Activated CD4-positive, alpha-beta T cell treated with anti-CD3 and anti-CD28 coated beads for 24 hours (primary cell): Measurements from ENCODE around the gene GRM2.

ENCODE experiments used
- DNase-seq, 2 donors: peaks; one replicate each; pipeline ENCODE4 v3.0.0-alpha.2; 2020; ENCODE audit warnings: low read depth in 2 of 2

Gene GRM2

DNA sequence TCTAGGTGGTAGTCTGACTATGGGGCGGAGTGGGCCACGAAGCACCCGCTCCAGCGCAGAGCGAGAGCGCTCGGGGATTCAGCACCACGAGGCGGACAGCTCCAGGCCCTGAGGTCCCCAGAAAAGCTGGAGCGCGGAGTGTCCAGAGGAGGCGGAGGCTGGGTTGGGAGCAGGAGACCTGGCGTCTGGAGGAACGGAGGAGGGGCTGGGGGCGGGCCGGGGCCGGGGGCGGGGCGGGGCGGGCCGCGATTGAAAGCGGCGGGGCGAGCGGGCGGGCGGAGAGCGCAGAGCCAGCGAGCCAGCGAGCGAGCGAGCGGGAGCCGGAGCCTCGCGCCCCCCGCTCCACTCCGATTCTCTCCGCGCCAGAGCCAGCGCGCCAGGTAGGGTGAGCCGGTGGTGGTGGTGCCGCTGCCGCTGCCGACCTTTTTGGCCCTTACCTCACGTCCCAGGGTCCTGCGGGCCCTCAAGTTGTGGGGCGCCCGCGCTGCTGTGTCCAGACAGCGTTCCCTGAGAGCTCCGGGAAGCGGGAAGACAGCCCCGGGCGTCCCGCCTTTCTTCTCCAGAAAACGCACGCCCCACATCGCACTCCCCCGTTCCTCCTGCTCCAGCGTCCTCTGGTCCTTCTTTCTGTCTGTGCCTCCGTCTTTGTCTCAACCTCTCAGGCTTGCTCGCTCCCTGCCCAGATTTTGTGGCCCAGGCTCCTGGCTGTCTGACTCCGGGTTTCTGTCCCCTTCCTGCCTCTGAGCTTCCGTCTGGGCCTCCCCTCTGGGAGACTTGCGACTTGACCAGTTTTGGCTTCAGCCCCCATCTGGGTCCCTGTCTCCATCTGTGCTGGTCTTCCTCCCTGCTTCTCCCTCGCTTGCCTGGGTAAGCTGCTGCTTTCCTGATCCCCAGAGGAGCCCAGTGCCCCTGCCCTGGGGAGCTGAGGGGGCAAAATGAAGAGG, at the start of gene GRM2:
Gene GRM2 (plus strand): TSS at position 281 of the 944 bp plus-strand sequence. CDS start 1,916 bp downstream, outside the sequence.
- DNase-seq = no peak

DNA sequence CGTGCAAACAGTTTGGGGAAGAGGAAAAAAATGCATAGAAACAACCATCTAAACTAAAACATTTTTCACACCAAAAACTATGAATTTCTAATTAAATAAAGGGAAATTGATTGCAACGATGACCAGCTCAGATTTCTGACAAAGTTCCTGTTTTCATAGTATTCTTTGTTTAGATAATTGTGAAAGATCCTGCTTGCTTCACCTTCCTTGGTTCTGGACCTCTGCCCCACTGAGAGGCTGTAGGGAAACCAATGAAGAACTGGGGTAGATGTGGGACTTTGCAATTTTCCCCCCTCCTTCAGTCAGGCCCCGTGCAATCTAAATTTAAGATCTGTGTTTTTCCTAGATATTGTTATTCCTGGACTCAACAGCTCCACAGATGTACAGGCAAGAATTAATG, 49.6 kb upstream of the GRM2 start:
- DNase-seq = no peak

DNA sequence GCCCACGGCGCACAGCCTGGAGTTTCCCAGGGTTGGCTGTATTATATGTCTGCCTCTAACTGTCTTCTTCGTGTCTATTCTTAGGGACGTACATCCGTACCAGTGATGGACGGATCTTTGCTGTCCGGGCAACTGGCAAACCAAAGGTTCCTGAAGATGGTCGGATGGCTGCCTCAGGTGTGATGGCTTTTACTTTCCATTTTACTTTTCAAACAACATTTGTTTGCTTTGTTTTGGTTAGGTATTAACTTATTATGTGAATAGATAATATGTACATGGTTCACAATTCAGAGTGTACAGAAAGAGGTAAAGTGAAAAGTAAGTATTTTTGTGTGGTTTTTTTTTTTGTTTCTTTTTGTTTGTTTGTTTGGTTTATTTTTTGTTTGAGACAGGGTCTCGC, 46.9 kb upstream of the GRM2 start:
- DNase-seq = no peak

DNA sequence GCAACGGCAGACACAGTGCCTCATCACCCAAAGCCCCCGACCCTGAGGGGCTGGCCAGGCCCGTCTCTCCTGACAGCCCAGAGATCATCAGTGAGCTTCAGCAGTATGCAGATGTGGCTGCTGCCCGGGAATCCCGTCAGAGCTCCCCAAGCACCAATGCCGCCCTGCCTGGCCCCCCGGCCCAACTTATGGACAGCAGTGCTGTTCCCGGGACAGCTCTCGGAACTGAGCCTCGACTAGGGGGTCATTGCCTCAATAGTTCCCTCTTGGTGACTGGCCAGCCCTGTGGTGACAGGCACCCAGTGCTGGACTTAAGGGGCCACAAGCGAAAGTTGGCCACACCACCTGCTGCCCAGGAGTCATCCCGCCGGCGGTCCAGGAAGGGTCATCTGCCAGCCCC, 44.4 kb upstream of the GRM2 start:
- no peak for DNase-seq

GRCh38 chr3:51668756-51669155, 38.1 kb upstream of the GRM2 start:
- no peak for DNase-seq

- peak; percentile 77 to 84 for DNase-seq
Observed at GRCh38 chr3:51669241-51670052, 37.4 kb upstream of the GRM2 start.

- DNase-seq = no peak
Observed at GRCh38 chr3:51670053-51670822, 36.6 kb upstream of the GRM2 start.

DNA sequence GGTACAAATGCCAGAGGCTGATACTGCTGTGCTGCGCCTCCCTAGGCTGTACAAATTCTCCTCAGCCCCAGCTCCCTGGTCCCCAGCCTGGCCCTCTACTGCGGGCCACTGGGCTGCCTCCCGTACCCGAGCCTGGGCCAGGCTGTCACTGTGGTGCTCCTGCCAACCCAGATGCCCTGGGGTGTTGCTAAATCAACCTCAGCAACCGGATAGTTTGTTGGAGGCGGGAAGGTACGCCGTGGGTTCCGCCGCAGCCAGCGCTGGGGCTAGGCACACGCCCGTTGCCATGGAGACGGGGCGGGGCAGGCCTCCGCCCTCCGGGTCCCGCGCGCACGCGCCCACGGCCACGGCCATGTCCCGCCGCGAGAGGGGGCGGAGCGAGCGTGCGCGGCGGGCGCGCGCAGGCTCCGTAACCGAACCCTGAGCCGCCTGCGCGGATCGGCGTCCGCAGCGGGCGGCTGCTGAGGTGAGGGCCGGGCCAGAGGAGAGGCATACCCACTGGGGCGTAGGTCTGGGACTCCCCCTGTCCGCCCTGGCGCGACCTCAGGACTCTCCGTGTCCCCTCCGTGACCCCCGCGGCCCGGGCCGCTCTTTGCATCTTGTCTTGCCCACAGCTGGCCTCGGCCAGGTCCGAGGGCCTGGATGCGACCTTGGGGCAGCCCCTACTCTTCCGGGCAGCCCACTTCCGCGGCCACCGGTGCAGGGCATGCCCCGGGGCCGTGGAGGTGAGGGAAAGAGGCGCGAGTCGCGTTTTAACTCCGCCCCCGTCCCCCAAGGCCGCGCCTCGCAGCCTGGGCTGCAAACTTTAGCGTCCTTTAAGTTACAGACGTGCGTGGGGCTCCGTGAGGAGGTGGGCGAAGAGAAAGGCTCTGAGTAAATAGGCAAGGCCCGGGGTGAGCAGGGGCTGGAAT, 35.8 kb upstream of the GRM2 start, which contains the start of gene TEX264:
Gene TEX264 (plus strand): TSS at position 430 of the 911 bp plus-strand sequence. CDS start 3,053 bp downstream, outside the sequence.
- DNase-seq = peak; percentile 87 to 89

GRCh38 chr3:51671734-51672475, 35.0 kb upstream of the GRM2 start:
- DNase-seq = peak; percentile 38 to 52

- no peak for DNase-seq
Observed at GRCh38 chr3:51673181-51673801, 33.6 kb upstream of the GRM2 start.

DNA sequence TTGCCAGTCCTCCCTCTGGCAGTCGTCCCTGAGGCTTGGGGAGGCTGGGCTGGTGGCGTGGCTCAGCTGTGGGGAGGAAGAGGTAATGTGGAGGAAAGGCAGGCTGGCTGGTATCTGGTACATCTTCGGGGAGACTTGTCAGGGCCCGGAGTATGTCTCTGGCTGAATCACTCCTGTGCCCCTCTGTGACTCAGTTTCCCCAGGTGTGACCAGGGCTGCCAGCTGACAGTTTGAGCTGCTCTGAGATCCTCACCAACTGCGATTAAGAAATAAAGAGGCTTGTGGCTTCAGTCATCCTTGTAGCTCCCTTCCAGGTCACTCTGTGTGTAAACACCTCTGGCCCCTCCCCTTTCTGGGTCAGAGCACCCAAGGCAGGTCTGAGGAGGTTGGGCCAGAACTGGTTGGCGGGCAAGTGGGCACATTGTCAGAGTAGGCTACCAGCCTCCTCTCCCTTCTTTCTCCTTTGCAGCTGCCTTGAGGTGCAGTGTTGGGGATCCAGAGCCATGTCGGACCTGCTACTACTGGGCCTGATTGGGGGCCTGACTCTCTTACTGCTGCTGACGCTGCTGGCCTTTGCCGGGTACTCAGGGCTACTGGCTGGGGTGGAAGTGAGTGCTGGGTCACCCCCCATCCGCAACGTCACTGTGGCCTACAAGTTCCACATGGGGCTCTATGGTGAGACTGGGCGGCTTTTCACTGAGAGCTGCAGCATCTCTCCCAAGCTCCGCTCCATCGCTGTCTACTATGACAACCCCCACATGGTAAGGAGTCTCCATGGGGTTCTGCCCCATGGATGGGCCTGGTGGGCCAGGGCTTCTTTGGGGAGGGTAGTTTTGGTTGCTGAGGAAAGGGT, 32.8 kb upstream of the GRM2 start:
- no peak for DNase-seq

DNA sequence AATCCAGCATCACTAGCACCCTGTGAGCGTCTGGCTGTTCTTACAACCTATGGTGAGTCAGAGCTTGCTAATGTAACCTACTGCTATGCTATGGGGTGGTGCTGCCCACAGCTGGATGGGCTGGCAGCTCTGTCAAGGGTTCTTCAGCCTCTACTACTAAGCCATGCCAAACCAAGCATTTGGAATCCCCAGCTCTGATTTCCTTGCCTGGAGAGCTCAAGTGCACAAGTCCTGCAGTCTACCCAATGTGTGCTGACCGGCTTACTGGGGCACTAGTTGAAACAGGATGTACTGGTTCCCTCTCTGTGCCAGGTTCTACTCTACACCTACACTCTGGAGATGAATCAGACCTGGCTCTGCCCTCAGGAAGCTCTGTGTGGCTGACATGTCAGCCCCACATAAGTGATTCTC, 31.7 kb upstream of the GRM2 start:
- DNase-seq = no peak

DNA sequence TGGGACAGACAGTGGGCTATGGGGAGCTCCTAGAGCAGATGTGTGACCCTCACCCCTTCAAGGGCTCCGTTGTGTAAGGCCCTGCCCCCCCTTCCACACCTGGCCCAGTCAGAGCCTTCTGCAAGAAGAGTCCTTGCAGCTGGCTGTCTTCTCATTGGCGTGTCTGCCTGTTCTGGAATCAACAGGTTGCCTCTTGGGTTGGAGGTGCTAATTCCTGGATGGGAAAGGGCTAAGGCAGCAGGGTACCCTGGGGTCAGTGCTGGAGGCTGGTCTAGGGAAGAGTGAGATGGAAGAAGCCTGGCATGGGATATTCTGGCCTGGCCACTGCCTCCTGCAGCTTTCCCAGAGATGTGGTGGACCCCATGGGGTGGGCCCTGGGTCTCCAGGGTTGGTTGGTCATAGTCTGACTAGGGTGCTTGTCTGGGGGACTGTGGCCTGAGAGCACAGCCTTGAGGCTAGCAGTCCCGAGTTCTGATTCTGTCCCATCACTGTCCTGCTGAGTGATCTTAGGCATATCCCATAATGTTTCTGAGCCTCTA, 30.7 kb upstream of the GRM2 start:
- no peak for DNase-seq

GRCh38 chr3:51677358-51677757, 29.5 kb upstream of the GRM2 start:
- DNase-seq = no peak

- no peak for DNase-seq
Observed at GRCh38 chr3:51678186-51678585, 28.7 kb upstream of the GRM2 start.

- no peak for DNase-seq
Observed at GRCh38 chr3:51678641-51679040, 28.2 kb upstream of the GRM2 start.

DNA sequence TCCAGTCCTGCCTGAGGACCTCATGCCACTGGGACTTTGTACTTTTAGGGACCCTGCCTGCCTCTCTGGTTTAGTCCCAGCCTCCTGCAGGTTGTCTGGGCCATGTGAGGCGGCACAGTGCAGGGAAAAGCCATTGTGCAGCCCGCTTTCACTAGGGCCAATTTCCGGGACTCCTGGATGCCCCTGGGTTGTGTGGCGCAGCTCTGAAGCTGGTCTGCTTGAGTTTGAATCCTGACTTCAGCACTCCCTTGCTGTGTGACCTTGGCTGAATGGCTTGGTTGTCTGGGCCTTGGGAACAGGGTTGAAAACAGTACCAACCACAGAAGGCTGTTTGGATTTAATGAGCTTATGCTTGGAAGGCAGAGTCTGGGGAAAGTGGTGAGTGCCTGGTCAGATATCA, 27.6 kb upstream of the GRM2 start:
- DNase-seq = no peak

GRCh38 chr3:51679777-51680176, 27.1 kb upstream of the GRM2 start:
- no peak for DNase-seq
